ENCODE data around the gene TNS1. TPM values are rescaled to one million over a fixed set of nuclear protein-coding genes. Genes with fewer than 3 reads are reported as not detected.
A peak's percentile ranks its signal among the peaks of the same experiment; 100 is the strongest.

The TNS1 gene
- total RNA-seq, 1 donor from 2014 or later = 0.24 TPM

- Mint-ChIP-seq H3K36me3 (no peaks in the 10 kb centered on the region), H3K27me3 (ENCODE audit: insufficient read depth, low read depth) (peaks cover 10% of the 10 kb centered on the region), H3K27ac (no peak overlapping the region), H3K4me1 (peaks cover 15% of the 10 kb centered on the region), H3K9me3 (peaks cover 6% of the 10 kb centered on the region), H3K4me3 (no peak overlapping the region)
- TF ChIP-seq EZH2 (IDR thresholded peaks at IDR 0.05) (no peak), EZH2phosphoT487 (IDR thresholded peaks at IDR 0.05) (no peak), CTCF (IDR thresholded peaks at IDR 0.05) (no peak)
- H3K9ac ChIP-seq = no peak overlapping the region
- H3K4me3 ChIP-seq = no peak overlapping the region
- peaks cover 40% of the 10 kb centered on the region for H3K27me3 ChIP-seq
- H2AFZ ChIP-seq (replicated peaks) = no peak overlapping the region
- no peaks in the 10 kb centered on the region for H3K79me2 ChIP-seq (ENCODE audit: low read depth)
- no peak for DNase-seq (ENCODE audit: low spot score)
- H3K36me3 ChIP-seq = no peaks in the 10 kb centered on the region
- no peaks in the 10 kb centered on the region for H3K4me1 ChIP-seq
- no peak overlapping the region for H3K4me2 ChIP-seq
- H4K20me1 ChIP-seq (ENCODE audit: low read depth) = no peaks in the 10 kb centered on the region
- no peak overlapping the region for H3K27ac ChIP-seq
- no peaks in the 10 kb centered on the region for H3K9me3 ChIP-seq (ENCODE audit: low read depth)
- no peaks in the 10 kb centered on the region for H3F3A ChIP-seq (ENCODE audit: low read depth)
Observed at GRCh38 chr2:217789736-217790181, 213.0 kb downstream of the TNS1 start.

GRCh38 chr2:217789003-217789735, 213.6 kb downstream of the TNS1 start:
- no peaks in the 10 kb centered on the region for H3K9me3 ChIP-seq (ENCODE audit: low read depth)
- H3K27me3 ChIP-seq = peaks cover 46% of the 10 kb centered on the region
- H3K9ac ChIP-seq = no peak overlapping the region
- H3K4me2 ChIP-seq = no peak overlapping the region
- Mint-ChIP-seq H3K4me1 (peaks cover 15% of the 10 kb centered on the region), H3K27me3 (ENCODE audit: insufficient read depth, low read depth) (peaks cover 10% of the 10 kb centered on the region), H3K9me3 (peaks cover 8% of the 10 kb centered on the region), H3K36me3 (no peaks in the 10 kb centered on the region), H3K27ac (no peak overlapping the region), H3K4me3 (no peak overlapping the region)
- peak; percentile 100 for TF ChIP-seq CTCF (IDR thresholded peaks at IDR 0.05)
- no peak for TF ChIP-seq EZH2 (IDR thresholded peaks at IDR 0.05)
- TF ChIP-seq EZH2phosphoT487 (IDR thresholded peaks at IDR 0.05) = no peak
- no peak overlapping the region for H3K27ac ChIP-seq
- H3K79me2 ChIP-seq (ENCODE audit: low read depth) = no peaks in the 10 kb centered on the region
- no peak overlapping the region for H3K4me3 ChIP-seq
- no peaks in the 10 kb centered on the region for H3K36me3 ChIP-seq
- no peaks in the 10 kb centered on the region for H4K20me1 ChIP-seq (ENCODE audit: low read depth)
- H2AFZ ChIP-seq (replicated peaks) = no peak overlapping the region
- no peaks in the 10 kb centered on the region for H3K4me1 ChIP-seq
- H3F3A ChIP-seq (ENCODE audit: low read depth) = no peaks in the 10 kb centered on the region
- peak; percentile 80 for DNase-seq (ENCODE audit: low spot score)

GRCh38 chr2:217788669-217789002, 214.2 kb downstream of the TNS1 start:
- H3K36me3 ChIP-seq = no peaks in the 10 kb centered on the region
- no peak for TF ChIP-seq EZH2phosphoT487 (IDR thresholded peaks at IDR 0.05)
- TF ChIP-seq CTCF (IDR thresholded peaks at IDR 0.05) = no peak
- no peak for TF ChIP-seq EZH2 (IDR thresholded peaks at IDR 0.05)
- peaks cover 12% of the 10 kb centered on the region for H3K27me3 Mint-ChIP-seq (ENCODE audit: insufficient read depth, low read depth)
- DNase-seq (ENCODE audit: low spot score) = no peak
- no peaks in the 10 kb centered on the region for H4K20me1 ChIP-seq (ENCODE audit: low read depth)
- no peaks in the 10 kb centered on the region for H3K4me1 ChIP-seq
- H3K79me2 ChIP-seq (ENCODE audit: low read depth) = no peaks in the 10 kb centered on the region
- H3K9me3 ChIP-seq (ENCODE audit: low read depth) = no peaks in the 10 kb centered on the region
- H3K27ac Mint-ChIP-seq = no peak overlapping the region
- peaks cover 8% of the 10 kb centered on the region for H3K9me3 Mint-ChIP-seq
- peaks cover 52% of the 10 kb centered on the region for H3K27me3 ChIP-seq
- H3K36me3 Mint-ChIP-seq = no peaks in the 10 kb centered on the region
- H2AFZ ChIP-seq (replicated peaks) = no peak overlapping the region
- H3F3A ChIP-seq (ENCODE audit: low read depth) = no peaks in the 10 kb centered on the region
- H3K4me2 ChIP-seq = no peak overlapping the region
- H3K4me3 ChIP-seq = no peak overlapping the region
- no peak overlapping the region for H3K4me3 Mint-ChIP-seq
- no peak overlapping the region for H3K9ac ChIP-seq
- H3K27ac ChIP-seq = no peak overlapping the region
- H3K4me1 Mint-ChIP-seq = peaks cover 15% of the 10 kb centered on the region
